Measurements from ENCODE around the gene ARHGAP26.

The ARHGAP26 gene

DNA sequence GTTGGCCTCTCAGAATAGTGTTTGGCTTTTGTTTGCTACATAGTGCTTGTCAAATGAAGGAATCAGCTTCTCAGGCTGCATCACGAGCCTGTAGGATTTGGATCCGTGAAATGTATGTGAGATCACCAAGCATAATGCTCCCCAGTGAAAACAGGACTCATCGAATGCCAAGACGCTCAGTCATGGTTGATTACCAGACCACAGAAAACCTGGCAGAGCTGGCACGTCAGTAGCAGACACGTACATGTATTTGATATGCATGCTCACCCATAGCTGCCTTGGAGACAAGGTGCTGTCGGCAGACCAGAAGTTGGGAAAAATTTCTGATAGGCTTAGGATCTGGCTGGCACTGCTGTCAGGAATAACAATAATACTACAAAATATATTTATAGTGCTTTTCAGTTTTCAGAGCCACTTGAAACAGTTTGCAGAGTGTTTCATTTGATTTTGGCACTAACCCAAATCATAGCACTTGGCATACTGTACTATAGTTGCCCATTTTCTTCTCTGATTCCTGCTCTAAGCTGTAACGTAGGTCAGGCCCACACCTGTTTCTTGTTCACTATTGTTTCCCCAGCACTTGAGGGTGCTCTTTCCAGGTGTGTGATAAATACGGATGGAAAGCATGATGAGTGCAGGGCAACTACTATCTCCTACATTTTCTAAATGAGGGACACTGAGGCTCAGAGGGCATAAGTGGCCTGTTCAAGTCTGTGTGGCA lies 407.2 kb downstream of the ARHGAP26 start:
- DNase-seq: no peak

DNA sequence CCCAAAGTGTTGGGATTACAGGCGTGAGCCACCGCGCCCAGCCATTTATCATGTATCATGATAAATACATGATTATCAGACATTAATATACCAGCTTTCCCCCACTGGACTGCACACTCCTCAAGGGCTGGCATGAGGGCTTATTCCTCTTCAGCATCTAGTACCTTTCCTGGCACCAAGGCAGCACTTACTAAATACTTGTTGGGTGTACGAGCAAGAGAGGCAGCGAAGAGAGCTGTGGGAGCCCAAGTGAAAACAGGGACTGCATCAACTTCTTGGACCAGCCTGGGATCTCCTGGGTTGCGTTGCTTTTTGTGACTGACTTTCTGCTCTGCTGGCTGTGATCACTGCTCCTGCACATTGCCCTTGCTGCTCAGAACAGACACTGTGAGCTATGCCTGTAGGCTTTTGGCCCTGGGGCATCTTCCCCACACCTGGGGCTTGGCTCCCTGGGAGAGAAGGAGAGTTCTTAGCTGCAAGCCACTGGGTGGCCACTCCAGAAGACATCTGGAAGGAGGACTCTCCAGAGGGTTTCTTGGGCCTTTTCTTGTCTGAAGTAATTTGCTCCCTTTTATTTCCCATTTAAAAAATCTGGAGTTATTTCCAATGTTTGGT lies 409.1 kb downstream of the ARHGAP26 start:
- no peak for DNase-seq

DNA sequence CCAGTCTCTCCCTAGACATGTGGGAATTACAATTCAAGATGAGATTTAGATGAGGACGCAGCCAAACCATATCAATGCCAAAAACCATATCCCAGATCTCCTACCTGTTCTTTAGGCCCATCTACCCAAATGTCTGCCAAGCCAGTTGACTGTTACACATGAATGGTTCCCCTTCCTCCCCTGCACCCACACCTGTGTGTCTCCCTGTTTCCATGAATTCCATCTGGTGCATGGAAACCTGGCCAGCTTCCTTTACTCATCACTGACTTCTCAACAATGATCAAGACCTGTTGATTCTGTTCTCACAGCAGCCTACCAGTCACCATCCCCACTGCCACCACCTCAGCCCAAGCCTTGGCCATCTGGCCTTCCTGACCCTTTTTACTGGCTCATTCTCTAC lies 410.6 kb downstream of the ARHGAP26 start:
- DNase-seq: no peak

DNA sequence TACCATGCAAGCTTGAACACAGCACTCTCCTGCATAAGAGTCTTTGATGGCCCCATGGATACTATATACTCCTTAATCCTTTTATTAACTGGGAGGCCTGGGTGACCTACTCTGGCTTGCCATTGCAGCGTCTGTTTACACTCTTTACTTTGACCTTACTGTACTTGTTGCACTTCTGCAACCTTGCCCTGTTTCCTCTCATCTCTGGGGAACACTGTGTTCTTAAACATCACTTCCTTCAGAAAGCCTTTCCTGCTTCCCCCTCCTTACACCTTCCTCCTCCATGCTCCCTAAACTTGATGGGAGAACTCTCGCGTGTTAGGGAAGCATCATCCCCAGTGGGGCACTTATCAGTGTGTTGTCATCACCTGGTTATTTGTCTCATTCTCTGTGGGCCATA lies 411.0 kb downstream of the ARHGAP26 start:
- DNase-seq: no peak

DNA sequence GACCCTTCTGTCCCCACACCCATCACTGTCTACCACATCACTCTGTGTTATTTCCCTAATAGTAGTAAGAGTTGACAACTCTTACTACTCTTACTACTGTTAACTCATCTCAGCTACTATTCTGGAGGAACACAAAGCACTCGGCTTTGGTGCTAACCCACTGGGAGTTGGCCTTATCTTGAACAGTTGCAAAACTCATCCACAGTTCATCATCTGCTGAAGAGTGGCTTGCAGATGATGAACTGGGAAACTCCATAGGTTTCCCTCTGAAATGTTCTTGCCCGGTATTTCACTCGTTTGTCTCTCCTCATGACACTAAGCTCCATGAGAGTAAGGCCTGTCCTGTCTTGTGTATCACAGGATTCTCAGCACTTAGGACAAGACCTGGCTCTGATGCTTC lies 411.9 kb downstream of the ARHGAP26 start:
- DNase-seq: no peak

DNA sequence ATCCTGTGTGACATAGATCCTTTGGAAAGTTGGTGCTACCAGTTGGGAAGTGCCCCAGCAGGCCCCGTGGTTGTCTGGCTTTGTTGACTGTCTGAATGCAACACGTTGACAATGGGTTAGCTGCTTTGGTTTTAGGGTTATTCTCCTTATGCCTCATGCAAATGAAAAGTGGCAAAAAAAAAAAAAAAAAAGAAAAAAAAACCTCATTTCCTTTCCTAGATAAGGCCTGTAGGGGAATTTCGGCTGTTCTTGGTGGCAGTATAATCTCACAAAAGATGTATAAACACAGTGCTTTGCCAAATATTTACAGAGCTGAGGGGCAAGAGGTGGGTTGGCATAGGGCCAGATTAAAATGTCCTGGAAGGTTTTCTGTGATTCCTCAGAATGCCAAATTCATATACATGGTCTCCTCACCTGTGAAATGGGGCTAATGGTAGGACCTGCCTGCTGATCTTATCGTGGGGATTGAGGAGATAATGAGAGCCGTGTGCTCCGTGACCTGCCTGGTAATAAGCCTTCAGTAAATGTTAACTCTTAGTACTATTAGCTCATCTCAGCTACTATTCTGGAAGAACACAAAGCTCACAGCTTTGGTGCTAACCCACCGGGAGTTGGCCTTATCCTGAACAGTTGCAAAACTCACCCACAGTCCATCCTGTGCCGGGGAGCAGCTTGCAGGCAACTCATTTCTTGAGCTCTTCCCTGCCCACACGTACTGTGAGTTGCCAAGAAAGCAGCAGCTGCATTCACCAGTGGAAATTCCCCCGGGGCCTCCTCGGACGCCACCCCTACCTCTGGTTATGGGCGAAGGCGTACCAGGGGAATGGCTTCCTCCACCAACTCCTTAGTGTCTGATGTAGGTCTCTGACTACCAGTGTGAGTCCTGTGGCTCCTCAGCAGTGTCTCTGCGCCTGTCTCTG lies 413.0 kb downstream of the ARHGAP26 start:
- DNase-seq: peak; percentile 16

DNA sequence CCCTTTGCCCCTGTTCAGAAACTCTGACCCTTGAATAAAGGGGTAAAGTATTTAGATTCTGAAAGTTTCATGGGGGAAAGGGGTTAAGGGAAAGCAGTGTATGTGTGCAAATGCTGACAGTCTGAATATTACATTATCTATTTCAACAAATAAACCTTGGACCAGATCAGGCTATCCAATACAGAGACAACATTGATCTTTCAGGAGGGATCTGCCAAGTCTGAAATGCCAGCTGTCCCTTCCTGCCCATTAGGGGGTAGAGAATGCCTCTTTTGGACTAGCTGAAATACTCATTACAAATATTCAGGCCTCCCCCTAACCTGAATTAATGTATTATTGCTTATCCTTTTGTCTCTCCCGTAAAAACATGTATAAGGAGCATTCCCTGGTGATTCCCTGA lies 413.8 kb downstream of the ARHGAP26 start:
- no peak for DNase-seq

DNA sequence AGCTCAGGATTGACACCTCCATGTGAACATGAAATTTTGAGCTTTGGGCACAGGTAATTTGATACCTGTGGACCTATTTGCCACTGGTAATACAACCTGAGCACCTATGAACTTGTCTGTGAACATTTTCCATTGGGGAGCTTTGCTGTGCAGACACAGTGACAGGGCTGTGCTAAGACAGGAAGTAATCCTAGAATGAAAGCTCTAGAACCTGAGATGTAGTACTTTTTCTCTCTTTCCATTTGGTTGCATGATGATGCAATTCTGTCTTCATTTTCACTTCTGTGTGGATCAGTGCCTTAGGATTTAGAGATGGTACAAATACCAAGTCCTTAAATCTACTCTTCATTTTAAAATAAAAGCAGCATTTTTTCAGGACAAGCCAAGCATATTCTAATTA lies 416.4 kb downstream of the ARHGAP26 start:
- DNase-seq: no peak

DNA sequence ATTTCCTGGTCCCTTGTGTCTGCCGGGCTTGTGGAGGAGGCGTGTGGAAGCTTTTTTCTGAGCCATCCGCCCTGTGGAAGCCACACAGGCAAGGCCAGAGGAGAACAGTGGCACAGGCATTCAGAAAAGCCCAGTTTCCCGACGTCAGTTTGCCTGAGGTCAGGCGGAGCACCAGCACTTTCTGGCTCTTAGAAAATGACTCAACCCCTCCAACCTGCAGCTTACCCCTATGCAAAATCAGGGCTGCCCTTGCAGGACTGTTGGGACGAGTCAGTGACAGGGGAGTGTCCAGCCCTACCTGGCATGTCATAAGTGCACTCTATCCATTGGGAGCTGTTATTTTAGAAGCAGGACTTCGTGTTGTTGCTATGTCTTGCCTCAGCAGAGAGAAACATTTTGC lies 417.3 kb downstream of the ARHGAP26 start:
- no peak for DNase-seq

DNA sequence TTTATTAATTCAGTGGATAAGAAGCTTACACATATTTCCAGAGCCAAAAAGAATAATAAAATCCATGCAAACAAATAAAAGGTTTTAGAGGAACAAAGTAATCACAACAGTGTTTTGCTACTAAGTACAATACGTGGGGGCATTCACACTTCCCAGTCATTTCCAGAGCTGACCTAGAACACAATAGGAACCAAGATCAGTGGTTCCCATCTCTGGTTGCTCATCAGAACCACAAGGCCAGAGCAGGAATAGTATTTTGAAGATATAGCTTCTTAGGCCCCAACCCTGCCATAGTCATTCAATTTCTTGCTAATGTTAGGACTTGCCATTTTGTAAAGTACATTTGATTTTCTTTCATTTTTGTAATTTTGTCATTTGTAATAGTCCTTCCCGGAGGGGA lies 417.9 kb downstream of the ARHGAP26 start:
- no peak for DNase-seq

DNA sequence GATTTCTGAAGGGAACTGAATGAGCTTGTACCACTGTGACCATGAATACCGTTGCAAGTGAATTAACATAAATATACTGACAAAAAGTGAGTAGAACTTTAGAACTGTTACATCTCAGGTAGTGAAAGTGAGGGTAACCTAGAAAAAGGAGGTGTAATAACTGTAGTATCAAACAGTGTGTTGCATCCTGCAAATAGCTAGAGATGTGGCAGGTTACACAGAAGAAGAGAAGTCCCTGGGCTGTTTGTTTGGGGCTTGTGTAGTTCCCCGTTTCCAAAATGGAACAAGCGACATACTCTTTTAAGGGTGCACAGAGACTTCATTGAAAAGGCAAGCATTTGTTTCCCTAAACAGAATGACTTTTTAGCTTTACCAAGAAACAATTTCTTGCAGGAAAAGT lies 418.5 kb downstream of the ARHGAP26 start:
- DNase-seq: no peak

DNA sequence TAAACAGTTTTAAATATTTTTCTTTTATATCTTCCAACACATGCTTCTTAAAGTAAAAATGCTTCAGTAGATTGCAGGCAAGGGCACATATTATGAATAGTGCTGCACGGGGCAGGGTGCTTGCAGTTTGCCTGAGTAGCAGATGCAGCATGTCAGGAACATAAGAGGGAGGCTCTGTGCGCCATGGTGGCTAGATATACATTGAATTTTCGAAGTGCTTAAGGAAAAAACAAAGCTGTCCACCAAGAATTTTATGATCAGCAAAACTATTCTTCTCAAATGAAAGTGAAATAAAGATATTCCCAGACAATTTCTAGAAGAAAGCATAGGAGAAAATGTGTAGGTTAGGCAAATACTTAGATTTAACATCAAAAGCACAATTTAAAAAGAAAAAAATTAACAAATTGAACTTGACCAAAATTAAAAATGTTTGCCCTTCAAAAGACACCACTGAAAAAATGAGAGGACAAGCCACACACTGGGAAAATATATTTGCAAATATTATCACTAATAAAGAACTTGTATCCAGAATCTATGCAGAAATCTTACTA lies 420.2 kb downstream of the ARHGAP26 start:
- DNase-seq: no peak

DNA sequence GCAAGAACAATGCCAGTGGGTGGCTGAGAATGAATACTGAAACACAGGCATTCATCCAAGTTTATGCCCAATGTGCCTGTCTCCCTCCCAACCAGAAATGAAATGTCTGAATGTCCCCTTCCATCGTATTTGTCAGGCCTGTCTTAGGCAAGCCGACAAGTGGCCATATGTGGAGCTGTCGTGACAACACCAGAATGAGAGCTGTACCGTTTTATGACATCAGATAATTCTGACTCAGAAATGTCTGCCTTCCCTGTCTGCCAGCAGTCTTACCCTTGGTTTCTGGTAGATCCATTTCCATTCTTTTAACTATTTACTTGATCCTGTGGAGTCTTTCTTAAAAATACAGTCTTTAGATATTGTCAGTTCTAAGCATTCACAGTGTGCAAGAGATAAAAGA lies 421.5 kb downstream of the ARHGAP26 start:
- DNase-seq: no peak

DNA sequence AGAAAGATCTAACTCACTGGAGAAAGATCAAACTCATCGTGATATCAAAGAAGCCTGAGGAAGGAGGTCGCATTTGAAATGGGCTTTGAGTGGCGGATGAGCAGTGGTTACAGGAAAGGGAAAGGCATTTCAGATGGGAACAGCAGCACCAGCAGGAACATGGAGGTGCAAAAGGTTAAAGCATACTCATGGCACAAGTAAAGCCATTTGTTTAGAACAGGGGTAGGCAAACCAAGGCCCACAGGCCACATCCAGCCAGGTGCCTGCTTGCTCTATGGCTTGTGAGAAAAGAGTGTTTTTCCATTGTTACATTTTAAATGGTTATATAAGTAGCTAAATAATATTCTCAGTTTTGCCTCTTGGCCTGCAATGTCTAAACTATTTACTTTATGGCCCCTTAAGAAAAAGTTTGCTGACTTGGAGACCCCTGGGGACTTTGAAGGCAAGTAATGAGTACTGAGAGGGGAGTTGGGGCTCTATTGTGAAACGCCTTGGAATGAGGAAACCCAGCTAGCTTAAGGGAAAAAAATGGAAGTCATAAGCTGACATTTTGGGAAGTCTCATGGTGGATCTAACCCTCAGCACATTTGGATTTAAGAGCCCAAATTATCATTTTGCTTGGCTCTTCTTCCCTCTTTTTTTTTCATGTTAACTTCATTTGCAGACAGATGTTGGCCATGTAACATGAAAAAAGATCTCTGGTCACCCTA lies 422.2 kb downstream of the ARHGAP26 start:
- no peak for DNase-seq

DNA sequence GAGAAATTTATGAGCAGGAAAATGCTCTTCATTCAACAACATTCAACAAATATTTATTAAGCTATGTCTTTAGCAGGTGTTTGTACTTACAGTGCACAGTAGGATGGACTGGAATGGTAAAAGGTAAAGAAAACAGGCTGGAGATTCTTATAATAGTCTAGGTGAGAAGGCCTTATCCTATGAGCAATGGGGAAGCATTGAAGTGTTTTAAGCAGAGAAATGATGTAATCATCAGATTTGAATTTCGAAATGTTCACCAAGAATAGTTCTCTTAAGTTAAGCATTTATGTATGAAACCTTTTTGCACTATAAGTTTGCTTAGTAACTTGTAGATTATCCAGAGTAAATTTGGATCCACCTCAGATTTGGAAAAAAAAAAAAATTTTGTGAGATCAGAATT lies 424.0 kb downstream of the ARHGAP26 start:
- DNase-seq: no peak

DNA sequence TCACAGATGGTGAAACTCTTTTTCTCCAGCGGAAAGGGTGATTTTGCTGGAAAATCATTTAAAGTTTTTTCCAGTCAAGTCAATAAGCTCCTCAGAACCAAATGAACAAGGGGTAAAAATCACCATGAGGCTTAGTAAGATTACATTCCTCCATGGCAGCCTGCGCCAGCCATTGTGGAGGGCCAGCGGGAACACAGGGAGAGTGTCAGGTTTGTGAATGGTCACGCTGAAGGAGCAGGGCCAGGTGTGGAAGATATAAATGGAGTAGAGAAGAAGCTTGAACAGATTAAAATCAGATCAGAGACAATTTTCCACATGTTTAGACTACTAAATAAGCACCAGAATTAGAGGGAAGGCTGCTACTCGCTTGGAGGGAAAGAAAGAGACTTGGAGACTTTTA lies 424.5 kb downstream of the ARHGAP26 start:
- no peak for DNase-seq

DNA sequence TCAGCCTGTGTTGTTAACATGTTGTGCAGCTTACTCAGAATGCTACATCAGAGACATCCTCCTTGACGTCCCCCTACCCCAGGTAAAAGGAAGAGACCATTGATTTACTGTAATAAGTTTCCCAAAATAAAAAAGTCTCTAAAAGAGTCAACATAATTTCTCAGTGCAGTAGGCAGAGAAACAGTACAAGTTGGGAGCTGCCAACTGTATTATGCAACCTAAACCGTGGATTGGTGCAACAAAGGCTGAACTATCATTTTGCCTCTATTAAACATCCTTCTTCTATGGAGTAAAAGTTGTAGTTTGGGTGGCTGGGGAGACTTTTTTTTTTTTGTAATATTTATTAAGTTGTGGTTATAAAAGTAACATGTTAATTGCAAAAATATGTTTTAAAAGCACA lies 425.3 kb downstream of the ARHGAP26 start:
- DNase-seq: no peak

DNA sequence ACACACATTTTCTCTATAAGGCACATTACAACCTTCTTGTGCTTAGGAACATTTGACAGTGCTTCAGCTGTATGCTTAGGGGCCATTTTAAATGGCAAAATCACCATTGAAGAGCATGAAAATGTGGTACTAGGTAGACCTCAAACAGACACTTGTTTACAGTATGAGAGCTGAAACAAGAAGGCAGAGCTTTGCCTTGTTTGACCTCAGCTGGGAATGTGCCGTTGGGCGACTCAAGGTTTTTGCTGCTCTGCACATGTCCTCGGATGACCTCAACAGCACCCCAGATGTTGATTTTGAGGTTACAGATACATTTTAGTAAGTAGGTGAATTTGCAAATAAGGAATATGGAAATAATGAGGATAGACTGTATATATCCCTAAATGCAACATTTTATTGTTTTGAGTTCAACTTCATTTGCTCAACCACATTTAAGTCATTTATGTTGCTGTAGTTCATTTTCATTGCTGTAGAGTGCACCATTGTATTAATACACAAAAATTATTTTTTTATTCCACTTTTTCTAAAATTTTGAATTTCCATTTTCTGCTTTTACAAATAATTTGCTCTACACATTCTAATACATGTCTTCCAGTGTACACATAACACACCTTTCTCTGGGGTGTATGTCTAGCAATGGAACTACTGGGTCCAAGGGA lies 426.6 kb downstream of the ARHGAP26 start:
- DNase-seq: no peak

DNA sequence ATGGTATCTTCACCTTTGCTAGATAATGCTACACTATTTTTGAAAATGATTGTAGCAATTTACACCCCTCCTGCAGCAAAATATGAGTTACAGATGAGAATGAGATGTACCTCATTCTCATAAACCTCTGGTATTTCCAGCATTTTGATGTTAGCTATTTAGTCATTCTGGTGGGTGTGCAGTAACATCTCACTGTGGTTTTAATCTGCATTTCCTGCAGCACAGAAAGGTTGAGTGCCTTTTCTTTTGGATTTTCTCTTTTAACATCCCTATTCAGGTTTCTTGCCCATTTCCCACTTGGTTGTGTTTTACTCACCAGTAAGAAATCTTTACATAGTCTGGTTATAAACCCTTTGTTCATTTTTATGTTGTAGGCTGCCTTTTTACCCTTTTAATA lies 427.1 kb downstream of the ARHGAP26 start:
- DNase-seq: no peak

DNA sequence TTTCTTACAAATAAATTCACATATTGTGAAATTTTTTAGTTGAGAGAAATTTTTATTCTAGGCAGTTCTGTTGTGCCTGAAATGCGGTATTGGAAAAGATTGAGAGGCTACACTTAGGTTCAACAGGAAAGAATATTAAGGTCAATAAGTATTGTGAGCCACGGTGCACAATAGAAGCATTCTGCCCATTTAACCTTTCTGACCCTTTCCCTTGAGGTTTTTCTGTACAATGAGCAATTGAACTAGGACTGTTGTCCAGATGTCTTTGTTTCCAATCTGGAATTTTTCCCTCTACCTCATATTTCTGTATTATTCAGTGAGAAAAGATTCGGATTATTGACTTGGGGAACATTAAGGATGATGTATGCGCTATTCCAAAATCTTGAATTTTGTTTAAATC lies 428.2 kb downstream of the ARHGAP26 start:
- no peak for DNase-seq

DNA sequence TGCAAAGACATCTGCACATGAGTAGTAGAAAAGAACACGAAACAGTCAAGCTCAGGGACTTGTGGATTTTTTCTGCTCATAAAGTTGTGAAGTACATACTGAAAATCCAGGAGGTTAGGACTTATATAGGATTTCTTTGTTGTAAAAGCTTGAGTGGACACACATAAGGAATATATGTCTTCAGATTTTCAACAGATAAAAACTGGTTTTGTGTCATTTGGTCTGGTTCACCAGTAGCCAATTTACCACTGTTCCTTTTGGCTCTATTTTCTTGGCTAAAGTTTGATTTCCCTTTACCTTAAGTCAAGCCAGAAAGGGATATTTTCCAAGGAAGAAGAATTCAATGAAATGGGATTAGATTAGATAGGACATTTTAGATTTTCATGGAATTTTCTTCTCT lies 429.0 kb downstream of the ARHGAP26 start:
- no peak for DNase-seq

DNA sequence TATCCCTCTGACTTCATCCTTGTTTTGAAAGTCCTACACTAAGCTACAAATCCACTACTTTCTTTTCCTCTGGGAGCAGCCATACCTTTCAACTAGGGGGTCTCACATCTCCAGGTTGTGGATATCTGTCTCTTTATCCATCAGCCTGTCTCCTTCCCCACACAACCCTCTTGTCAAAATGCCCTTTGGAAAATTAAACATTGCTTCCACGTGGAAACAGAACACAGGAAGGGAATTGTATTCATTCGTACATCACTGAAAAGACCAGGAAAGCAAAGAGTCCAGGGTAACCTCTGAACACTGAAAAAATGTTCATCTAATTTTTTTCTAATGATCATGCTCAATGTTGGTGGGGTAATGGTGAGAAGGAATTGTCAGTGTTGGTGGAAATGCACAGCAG lies 429.7 kb downstream of the ARHGAP26 start:
- no peak for DNase-seq
